Muscle of back (tissue), 13 donors: ENCODE results near the gene KIN. TPM values are rescaled to one million over a fixed set of nuclear protein-coding genes. Genes with fewer than 3 reads are reported as not detected.
"Not testable (repeated sequence)": the region's sequence is repeated elsewhere in the genome, so short reads cannot be mapped to it uniquely, and the experiment has no call there.

Source experiments
- DNase-seq, 3 donors: peaks; one replicate each; pipeline versions ENCODE4 v3.0.0 to v3.0.0-alpha.2; 2013
- long read RNA-seq, 9 donors: transcript quantifications; one replicate each; lab custom pipeline, GENCODE V29; 2026
- polyA plus RNA-seq, 10 donors: library from polyadenylated mRNA; unstranded; fragments of 120-200 nt; gene quantifications; one replicate each; pipeline ENCODE4 v1.2.1, GENCODE V29; 2013; ENCODE audit not compliant: insufficient read length in 10 of 10

Gene KIN, protein sequence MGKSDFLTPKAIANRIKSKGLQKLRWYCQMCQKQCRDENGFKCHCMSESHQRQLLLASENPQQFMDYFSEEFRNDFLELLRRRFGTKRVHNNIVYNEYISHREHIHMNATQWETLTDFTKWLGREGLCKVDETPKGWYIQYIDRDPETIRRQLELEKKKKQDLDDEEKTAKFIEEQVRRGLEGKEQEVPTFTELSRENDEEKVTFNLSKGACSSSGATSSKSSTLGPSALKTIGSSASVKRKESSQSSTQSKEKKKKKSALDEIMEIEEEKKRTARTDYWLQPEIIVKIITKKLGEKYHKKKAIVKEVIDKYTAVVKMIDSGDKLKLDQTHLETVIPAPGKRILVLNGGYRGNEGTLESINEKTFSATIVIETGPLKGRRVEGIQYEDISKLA
- polyA plus RNA-seq: 10 to 100 TPM; 11.2 to 16.8 (median 12.9) TPM
- long read RNA-seq, donor 1: 0 reads
- long read RNA-seq, donor 2, full-length matches to known transcripts: 1 of 1 reads
- long read RNA-seq, donor 2, partial matches to known transcripts: 0 of 1 reads
- long read RNA-seq, donor 2, other reads (novel, unspliced or antisense): 0 of 1 reads
- long read RNA-seq, donor 3: 0 reads
- long read RNA-seq, donor 4, full-length matches to known transcripts: 4 of 497 reads
- long read RNA-seq, donor 4, partial matches to known transcripts: 475 of 497 reads
- long read RNA-seq, donor 4, other reads (novel, unspliced or antisense): 18 of 497 reads
- long read RNA-seq, donor 5, partial matches to known transcripts: 6 of 7 reads
- long read RNA-seq, donor 5, other reads (novel, unspliced or antisense): 0 of 7 reads
- long read RNA-seq, donor 6, full-length matches to known transcripts: 3 of 781 reads
- long read RNA-seq, donor 6, partial matches to known transcripts: 419 of 781 reads
- long read RNA-seq, donor 6, other reads (novel, unspliced or antisense): 359 of 781 reads
- long read RNA-seq, donor 7, full-length matches to known transcripts: 3 of 3 reads
- long read RNA-seq, donor 7, partial matches to known transcripts: 0 of 3 reads
- long read RNA-seq, donor 7, other reads (novel, unspliced or antisense): 0 of 3 reads
- long read RNA-seq, donor 8: 0 reads
- long read RNA-seq, donor 9, full-length matches to known transcripts: 1 of 1 reads
- long read RNA-seq, donor 9, partial matches to known transcripts: 0 of 1 reads
- long read RNA-seq, donor 9, other reads (novel, unspliced or antisense): 0 of 1 reads

DNA sequence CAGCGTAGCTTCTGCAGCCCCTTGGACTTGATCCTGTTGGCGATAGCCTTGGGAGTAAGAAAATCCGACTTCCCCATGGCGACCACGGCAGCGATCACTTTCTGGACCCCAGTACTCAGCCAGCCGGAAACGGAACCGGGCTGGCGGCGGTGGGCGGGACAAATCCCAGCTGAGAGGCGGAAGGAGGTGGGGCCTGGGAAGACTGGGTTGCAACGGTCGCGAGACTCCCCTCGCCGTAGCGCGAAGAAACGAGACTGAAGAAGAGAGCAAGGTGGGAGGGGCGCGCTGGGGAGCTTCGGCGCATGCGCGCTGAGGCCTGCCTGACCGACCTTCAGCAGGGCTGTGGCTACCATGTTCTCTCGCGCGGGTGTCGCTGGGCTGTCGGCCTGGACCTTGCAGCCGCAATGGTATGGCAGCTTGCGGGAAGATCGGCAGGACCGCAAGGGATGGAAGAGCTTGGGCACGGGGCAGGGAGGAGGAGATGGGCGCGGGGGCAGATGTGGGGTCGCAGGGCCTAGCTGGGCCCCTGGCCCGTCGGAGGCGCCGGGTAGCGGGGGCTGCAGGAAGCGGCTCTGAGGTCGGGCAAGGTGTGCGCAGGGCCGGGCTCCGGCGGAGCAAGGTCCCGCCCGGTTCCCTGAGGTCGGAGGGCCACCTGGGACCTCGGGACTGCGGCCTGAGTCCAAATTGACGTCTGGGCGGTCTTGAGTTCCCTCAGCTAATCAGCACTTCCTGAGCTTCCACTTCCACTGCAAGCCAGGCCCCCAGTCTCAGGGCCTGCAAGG lies at the start of gene KIN, which contains the start of gene ATP5F1C:
Gene KIN (minus strand): TSS at position 137 of the 782 bp plus-strand sequence. CDS start 60 bp downstream, at position 77.
Gene ATP5F1C (plus strand): TSS at position 321 of the 782 bp plus-strand sequence. CDS start 31 bp downstream, at position 352.
- peak; percentile 97 to 99 (median 99) for DNase-seq

GRCh38 chr10:7836571-7836970 lies 48.8 kb upstream of the KIN start:
- DNase-seq: no peak

DNA sequence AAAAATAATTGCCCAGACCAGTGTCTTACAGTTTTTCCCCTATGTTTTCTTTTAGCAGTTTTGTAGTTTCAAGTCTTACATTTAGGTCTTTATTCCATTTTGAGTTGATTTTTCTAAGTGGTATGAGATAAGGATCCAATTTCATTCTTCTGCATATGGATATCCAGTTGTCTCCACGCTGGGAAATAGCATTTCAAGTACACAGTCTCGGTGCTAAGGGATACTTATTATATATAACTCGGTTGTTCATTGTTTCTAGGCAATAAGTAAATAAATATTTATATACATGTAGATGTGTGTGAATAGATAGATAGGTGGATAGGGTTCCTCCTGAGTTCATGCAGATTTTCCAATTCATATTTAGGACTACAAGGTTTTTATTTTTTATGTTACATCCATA lies 46.5 kb upstream of the KIN start:
- no peak for DNase-seq

DNA sequence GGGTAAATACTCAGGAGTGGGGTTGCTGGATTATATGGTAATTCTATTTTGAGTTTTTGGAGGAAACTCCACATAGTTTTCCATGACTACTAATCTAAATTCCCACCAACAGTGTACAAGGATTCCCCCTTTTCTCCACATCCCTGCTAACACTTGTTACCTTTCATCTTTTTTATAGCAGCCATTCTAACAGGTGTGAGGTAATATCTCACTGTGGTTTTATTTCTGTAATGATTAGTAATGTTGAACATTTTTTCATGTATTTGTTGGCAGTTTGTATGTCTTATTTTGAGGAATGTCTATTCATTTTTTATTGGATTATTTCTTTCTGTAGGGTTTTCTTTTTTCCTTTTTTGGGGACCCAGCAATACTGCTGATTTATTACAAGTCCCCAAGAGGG lies 45.4 kb upstream of the KIN start:
- no peak for DNase-seq

- no peak for DNase-seq
Observed at GRCh38 chr10:7832060-7832459, 44.3 kb upstream of the KIN start.

DNA sequence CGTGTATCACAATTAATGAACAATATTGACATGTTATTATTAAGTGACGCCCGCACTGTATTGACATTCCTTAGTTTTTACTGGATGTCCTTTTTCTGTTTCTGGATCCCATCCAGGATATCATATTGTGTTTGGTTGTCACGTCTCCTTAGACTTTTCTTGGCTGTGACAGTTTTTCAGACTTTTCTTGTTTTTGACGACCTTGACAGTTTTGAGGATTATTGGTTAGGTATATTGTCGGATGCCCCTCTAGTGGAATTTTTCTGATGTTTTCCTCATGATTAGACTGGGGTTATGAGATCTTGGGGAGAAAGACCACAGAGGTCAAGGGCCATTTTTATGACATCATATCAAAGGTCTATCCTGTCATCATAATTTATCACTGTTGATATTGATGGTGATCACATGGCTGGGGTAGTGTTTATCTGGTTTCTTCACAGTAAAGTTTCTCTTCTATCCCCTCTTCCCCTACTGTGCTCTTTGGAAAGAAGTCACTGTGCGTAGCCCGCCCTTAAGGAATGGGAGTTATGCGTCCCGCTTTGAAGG lies 41.6 kb upstream of the KIN start:
- no peak for DNase-seq

DNA sequence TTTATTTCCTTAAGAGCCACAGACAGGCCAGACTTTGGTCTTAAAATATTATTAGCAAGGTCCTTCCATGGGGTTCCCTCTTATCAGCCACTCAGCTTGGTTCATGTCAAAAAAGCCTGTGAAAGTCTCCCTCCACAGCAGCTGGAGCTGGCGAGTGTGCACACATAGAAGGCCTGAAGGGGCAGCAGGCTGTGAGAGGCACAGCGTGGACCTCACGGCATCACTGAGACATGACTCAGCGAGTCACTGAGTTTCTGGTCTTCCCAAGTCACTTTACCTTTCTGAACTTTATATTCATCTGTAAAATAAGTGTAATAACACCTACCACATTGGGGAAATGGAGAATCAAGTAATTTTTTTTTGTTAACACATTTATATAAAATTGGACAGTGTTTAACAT lies 39.2 kb upstream of the KIN start:
- DNase-seq: no peak

- DNase-seq: no peak
Observed at GRCh38 chr10:7824251-7824650, 36.5 kb upstream of the KIN start.

- peak; percentile 28 to 79 (median 42) for DNase-seq
Observed at GRCh38 chr10:7819121-7819460, 31.3 kb upstream of the KIN start.

GRCh38 chr10:7818295-7819120 lies 30.7 kb upstream of the KIN start, which contains the start of gene TAF3:
Gene TAF3, plus strand, starts transcription at chr10:7818505. Its CDS starts 205 bp downstream, at chr10:7818710.
- peak; percentile 90 to 97 (median 96) for DNase-seq

GRCh38 chr10:7817984-7818294 lies 30.1 kb upstream of the KIN start:
- DNase-seq: no peak

GRCh38 chr10:7817576-7817975 lies 29.8 kb upstream of the KIN start:
- DNase-seq: no peak

DNA sequence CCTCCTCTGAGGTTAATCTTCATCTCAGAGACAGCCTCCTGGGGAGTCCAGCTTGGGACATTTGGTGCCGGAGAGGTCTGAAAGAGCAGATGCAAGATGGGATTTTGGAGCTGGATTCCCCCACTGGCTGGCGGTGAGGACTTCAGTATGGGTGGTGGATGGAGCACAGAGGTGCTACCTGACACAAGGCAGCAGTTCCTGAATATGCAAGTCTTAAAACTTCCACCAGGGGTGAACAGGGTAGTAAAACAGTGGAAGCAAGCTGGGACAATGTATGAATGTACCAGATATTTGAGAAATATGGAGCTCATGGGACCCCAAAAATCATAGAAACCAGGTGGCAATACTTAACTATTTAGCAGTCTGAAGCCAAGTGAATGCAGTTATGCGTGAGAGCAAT lies 25.7 kb upstream of the KIN start:
- no peak for DNase-seq

- not testable (repeated sequence) for DNase-seq
Observed at GRCh38 chr10:7811743-7812142, 23.9 kb upstream of the KIN start.

DNA sequence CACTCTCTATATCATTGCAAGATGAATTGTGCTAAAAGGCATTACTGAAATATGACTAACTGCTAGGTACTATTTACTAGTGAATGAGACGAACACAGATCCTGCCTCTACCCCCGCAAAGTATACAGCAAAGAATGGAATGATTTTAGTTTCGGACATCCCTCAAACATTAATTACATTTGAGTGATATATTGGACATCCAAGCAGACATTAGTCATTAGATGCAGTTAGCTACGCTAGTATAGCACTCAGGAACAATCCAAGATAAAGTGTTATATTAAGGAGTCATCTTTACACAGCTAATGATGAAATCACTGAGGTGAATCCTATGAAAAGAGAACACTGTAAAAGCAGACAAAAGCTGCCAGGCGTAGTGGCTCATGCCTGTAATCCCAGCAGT lies 23.2 kb upstream of the KIN start:
- no peak for DNase-seq

DNA sequence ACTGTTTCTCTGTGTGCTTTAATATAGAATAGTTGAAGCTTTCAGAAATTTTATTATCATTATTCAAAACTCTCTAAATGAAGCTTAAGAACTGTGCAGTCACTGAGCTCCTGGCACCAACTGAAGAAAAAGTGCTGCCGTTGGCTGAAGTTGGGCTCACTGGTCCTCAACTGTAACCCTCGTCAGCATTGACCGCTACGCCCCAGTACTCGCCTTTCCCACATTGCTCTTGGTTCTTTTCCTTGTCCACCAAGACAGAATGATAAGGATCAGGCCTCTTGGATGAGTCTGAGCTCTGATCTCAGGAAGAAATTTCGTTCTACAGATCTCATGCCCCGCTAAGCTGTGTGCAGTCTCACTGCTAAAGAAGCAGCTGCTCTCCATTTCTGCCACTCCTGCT lies 22.6 kb upstream of the KIN start:
- DNase-seq: no peak

DNA sequence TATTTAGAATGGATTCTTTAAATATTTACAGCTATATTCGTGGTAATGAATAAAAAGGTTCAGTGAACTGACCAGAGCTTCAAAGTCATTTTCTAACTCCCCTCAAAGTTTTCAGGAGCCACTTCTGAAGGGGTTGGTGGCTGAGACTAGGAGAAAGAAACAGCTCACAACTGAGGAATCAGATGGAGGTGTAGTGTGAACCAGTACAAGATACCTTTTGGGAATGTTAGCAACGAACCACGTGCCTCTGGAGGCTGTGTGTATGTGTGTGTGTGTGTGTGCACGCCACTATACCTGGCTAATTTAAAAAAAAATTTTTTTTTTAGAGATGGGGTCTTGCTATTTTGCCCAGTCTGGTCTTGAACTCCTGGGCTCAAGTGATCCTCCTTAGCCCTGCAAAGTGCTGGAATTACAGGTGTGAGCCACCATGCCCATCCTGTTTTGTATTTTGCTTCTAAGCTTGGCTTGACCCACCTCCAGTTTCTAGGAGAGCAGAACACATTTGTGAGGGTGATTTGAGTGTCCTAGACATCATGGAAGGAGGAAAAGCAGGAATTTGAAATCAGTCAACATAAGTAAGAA lies 21.0 kb upstream of the KIN start:
- DNase-seq: no peak

DNA sequence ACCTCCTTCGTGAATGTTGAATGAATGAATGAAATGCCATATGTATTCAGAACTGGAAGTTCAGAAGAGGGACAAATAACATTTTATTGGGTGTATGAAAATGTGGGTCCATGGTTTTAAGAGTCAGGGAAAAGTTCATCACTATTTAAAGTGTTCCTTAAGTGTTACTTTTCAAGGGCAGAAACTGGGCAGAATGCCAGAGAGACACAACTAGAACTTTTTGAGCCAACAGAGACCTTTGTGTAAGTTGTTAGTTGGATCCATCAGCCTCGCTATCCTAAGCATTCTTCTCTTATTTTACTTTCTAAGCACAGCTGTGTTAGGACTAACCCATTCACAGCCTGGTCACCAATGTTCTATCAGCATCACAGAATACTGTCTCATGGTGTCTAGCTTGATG lies 16.9 kb upstream of the KIN start:
- DNase-seq: no peak

GRCh38 chr10:7804216-7804615 lies 16.4 kb upstream of the KIN start:
- no peak for DNase-seq

DNA sequence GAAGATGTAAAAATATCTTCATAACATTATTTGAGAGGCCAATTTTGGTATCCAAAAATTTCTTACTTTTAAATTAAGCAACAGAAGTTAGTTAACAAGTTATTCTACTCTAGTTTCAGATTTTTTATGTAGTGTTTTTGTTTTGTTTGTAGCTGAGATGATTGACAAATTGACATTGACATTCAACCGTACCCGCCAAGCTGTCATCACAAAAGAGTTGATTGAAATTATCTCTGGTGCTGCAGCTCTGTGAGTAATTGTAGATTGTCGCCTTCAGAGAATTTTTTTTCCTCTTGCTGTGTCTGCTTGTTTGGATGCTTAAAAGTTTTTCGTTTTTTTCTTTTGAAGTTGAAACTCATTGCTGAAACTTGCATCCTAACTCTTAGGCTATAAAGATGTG lies 14.8 kb upstream of the KIN start:
- DNase-seq: no peak
